GM10248 (cell line): ENCODE data around the gene GAK.

Source experiments
- CTCF ChIA-PET: fragments of 300-600 bp; sonication (Branson Sonifier 250); formaldehyde crosslinking; extraction: SDS; loops from one replicate; lab custom pipeline; 2021; ENCODE audit warnings: antibody characterized with exemption; lab: Yijun Ruan, JAX
- POLR2A ChIA-PET: fragments of 350-650 bp; sonication (Branson Sonifier 250); formaldehyde crosslinking; extraction: SDS; loops from one replicate; lab custom pipeline; 2020; ENCODE audit warnings: antibody characterized with exemption; lab: Yijun Ruan, JAX
- DNase-seq: peaks from one replicate; pipeline ENCODE4 v3.0.0; 2012; ENCODE audit errors: extremely low spot score
- CTCF ChIP-seq: IDR thresholded peaks from 2 replicates; pipeline ENCODE4 v1.5.1; 2012; ENCODE audit warnings: mild to moderate bottlenecking, low read depth; ENCODE audit errors: extremely low read depth, missing control alignments, control extremely low read depth

The GAK gene

GRCh38 chr4:951594-952468 is 19.7 kb upstream of the GAK start:
- ChIA-PET POLR2A (no interaction called here), CTCF (no interaction called here)
- DNase-seq: no peak
- no peak for TF ChIP-seq CTCF

DNA sequence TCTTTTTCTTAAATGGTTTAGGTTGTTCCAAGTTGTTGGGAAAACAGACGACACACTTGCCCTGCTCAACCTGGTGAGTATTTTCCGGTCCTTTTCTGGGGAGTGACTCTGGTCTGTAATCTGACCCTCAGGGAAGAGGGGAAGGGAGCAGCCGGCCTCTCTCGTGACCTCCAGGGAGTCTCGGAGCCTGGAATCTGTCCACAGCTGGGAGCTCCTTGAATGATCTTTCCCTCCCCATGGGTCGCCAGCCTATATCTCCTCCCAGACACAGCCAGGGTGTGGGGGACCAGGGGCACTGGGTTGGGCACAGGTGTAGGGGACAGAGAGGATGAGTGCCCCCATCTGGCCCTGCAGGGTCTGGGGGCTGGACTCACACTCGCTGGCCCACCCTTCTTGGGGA is 19.1 kb upstream of the GAK start:
- POLR2A ChIA-PET: no interaction called here
- DNase-seq: no peak
- CTCF ChIA-PET: no interaction called here
- no peak for TF ChIP-seq CTCF

DNA sequence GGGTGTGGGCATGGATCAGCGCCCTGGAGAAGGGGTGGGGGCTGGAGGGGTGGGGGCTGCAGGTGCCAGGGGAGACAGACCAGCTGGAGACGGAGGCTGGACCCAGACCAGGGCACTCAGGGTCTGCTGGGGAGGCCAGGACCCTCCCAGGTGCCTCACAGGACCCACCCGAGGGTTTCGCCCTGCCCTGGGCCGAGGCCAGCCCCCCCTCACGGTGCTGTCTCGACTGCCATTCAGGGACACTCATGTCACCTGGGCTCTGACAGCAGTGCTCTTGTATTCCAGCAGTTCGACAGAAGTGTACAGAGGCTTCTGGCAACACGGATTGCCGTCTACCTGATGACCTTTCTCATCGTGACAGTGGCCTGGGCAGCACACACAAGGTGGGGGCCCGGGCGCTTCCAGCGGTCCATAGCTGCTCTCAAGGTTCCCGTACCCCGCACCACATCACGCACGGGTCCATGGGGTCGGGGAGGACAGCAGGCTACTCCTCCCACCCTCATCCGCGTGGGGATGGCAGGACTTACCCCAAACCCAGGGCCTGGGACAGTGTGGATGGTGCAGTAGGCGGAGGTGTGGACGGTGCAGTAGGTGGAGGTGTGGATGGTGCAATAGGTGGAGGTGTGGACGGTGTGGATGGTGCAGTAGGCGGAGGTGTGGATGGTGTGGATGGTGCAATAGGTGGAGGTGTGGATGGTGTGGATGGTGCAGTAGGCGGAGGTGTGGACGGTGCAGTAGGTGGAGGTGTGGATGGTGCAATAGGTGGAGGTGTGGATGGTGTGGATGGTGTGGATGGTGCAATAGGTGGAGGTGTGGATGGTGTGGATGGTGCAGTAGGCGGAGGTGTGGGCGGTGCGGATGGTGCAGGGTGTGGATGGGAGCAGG is 18.3 kb upstream of the GAK start:
- ChIA-PET POLR2A (no interaction called here), CTCF (no interaction called here)
- TF ChIP-seq CTCF: no peak
- DNase-seq: no peak

GRCh38 chr4:949656-950055 is 17.5 kb upstream of the GAK start:
- POLR2A ChIA-PET: no interaction called here
- DNase-seq: no peak
- no peak for TF ChIP-seq CTCF
- CTCF ChIA-PET: interaction anchor here (1.2 kb wide), 1 partner anchor 59 kb away, joined by 3 read pairs; no protein-coding TSS in a partner anchor

DNA sequence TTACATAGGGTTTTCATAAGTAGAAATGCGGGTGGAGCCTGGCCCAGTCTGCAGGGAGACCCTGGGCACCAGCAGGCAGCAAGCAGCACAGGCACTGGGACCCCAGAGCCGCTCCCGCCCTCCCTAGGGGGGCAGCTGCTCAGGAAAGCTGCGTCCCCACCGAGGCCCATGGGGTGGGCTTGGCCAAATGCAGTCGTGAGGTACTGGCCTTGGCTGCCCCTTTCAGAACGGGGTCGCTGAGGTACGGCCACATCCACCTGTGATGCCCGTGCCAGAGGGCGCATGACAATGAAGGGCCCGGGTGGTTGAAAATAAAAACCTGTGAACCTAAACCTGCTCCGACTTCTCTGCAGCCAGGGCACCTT is 16.8 kb upstream of the GAK start:
- TF ChIP-seq CTCF: no peak
- ChIA-PET POLR2A (no interaction called here), CTCF (interaction anchor here (1.2 kb wide), 1 partner anchor 58 kb away, joined by 3 read pairs; no protein-coding TSS in a partner anchor)
- no peak for DNase-seq

DNA sequence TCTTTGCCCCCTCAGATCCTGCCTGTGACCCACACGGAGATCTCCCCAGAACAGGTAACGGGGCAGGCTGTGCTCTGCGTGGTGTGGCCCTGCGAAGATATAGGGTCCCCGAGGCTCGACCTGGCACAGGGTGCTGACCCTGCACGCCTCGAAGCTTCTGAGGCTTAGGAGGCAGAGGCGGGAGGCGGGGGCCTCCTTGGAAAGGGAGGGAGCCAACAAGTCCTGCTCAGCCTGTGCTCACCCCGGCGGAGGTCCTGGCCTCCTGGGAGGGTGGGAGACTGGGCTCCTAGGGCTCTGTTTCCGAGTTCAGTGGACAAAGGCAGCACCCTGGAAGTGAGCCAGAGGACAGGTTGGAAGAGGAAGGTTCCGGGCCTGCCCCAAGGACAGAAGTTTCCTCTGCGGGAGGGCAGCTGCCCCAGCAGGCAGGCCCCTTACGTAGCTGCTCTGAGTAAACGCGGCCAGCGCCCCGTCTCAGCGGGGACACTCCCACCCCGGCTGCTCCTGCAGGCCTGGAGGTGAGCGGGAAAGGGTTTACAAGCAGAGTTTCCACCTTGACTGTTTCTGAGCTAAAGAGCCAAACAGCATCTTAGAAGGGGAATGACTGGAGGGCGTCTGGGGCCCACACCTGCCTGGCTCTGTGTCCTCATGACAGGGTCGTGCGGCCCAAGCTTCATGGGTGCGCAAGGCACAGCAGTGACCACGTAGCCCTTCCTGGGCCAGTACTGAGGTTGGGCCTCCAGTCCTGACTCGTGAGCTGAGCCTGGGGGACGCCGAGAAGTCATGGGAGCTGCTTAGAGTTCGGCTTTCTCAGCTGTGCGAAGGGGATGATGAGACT is 16.2 kb upstream of the GAK start:
- no peak for DNase-seq
- ChIA-PET CTCF (interaction anchor here (1.2 kb wide), 1 partner anchor 57 kb away, joined by 3 read pairs; no protein-coding TSS in a partner anchor), POLR2A (no interaction called here)
- TF ChIP-seq CTCF: no peak
